SU-DHL-6 (cell line): ENCODE measurements around the gene PLCL1.

Experiments
- CTCF ChIP-seq: fragments of 200-600 bp; sonication (generic); IDR thresholded peaks from one replicate; pipeline ENCODE4 v1.5.1; 2017; ENCODE audit warnings: antibody characterized with exemption, mild to moderate bottlenecking, low read length, moderate library complexity; ENCODE audit not compliant: insufficient read depth, poor library complexity, severe bottlenecking
- EZH2phosphoT487 ChIP-seq: fragments of 200-600 bp; sonication (generic), shearing (Covaris generic); conservative IDR thresholded peaks from 2 replicates; pipeline ENCODE4 v1.6.1; 2018; ENCODE audit warnings: mild to moderate bottlenecking, antibody characterized with exemption, low read length, moderate library complexity, mixed read lengths

GRCh38 chr2:197993363-197993762, 189.0 kb downstream of the PLCL1 start:
- TF ChIP-seq CTCF, result no peak
- TF ChIP-seq EZH2phosphoT487, result no peak
